Skeletal muscle cell (primary cell): ENCODE results near the gene EBI3.
"Not testable (repeated sequence)": the region's sequence is repeated elsewhere in the genome, so short reads cannot be mapped to it uniquely, and the experiment has no call there.

Experiments
- DNase-seq: peaks from one replicate; pipeline ENCODE4 v3.0.0-alpha.2; 2010; ENCODE audit warnings: low read depth
- H3K4me3 ChIP-seq: 2 replicates; pipeline ENCODE4 v1.5.1; 2011; ENCODE audit warnings: low read depth, mild to moderate bottlenecking, control low read depth, low read length, moderate library complexity

Gene EBI3

DNA sequence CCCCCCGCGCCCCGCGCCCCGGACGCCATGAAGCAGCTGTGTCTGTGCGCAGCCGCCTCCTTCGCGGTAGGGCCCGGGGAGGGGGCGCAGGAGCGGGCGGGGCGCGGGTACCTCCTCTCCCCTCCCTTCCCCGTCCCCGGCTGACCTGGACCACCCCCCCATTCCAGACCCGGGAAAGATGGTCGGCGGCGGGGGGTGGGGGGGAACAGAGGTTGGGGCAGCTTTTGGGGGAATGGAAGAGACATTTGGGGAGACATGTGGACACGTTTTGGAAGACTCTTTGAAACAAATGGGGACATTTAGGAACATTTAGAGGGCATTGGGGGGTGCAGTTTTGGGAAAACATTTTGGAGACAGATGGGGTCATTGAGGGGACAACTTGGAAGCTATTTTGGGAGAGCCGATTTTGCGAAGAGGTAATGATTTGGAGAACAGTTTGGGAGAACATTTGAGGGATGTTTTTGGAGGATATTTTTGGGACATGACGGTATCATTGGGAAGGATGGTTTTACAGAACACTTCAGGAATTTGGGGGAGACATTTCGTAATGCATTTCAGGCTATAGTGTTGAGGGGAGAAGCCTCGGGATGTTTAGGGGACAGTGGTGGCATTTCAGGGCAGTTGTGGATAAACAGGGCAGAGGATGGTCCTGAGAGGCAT lies 30.7 kb upstream of the EBI3 start:
- no peak for DNase-seq
- no peak overlapping the region for H3K4me3 ChIP-seq

DNA sequence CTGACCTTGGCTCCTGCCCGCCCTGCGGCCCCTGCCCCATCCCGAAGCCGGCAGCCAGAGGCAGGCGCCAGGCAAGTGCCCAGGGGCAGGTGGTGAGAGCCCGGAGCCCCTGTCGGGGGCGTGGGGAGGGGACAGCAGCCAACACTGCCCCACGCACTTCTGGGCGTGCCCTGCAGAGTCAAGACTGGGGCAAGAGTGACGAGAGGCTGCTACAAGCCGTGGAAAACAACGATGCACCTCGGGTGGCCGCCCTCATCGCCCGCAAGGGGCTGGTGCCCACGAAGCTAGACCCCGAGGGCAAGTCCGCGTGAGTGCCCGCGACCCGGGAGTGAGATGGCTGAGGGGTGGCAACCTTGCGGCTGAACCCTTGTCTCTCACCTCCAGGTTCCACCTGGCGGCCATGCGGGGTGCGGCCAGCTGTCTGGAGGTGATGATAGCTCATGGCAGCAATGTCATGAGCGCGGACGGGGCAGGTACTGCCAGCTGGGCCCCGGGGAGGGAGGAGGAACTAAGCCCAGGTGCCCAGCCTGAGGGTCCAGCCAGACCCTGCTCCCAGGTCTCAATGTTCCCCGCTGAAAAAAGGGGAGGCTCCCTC lies 29.5 kb upstream of the EBI3 start:
- no peak overlapping the region for H3K4me3 ChIP-seq
- DNase-seq = no peak

DNA sequence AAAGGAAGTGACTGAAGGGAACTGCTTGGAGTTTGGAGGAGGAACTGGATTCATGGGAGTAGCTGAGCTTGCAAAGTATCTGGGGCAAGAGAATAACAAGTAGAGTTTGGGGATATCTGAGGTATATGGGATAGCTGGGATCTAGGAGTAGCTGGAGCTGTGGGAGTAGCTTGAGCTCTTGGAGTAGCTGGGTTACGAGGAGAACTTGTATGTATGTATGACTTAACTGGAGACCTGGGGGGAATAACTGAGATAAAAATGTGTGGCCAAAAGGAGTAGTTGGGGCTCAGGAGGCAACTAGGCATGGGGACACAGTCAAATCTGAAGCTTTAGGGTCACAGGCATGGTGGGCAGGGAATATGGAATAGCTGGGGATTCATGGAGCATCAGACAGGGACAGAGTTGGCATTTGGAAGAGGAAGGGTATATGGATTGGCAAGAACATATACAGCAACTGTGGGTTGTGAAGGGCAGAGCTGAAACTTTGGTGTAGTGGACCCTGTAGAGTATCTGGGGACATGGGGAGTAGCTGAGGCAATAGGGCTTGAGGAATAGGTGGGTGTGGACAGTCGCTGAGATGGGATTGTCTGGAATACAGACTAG lies 28.3 kb upstream of the EBI3 start:
- no peak for DNase-seq

DNA sequence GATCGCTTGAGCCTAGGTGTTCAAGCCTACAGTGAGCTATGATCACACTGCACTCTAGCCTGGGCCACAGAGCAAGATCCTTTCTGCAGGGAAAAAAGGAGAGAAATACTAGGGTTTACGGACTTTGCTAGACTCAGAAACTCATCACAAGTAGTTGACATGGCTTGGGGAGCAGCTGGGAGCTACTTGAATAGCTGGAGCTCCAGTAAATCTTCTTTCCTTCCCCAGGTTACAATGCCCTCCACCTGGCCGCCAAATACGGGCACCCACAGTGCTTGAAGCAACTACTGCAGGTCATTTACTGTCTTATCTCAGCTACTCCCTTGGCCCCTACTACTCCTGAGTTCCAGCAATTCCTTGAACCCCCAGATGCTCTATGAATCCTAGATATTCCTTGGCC lies 27.5 kb upstream of the EBI3 start:
- no peak for DNase-seq
- H3K4me3 ChIP-seq = no peak overlapping the region

More for the DNA sequence above, 28.3 kb upstream of the EBI3 start:
- H3K4me3 ChIP-seq = no peak overlapping the region

DNA sequence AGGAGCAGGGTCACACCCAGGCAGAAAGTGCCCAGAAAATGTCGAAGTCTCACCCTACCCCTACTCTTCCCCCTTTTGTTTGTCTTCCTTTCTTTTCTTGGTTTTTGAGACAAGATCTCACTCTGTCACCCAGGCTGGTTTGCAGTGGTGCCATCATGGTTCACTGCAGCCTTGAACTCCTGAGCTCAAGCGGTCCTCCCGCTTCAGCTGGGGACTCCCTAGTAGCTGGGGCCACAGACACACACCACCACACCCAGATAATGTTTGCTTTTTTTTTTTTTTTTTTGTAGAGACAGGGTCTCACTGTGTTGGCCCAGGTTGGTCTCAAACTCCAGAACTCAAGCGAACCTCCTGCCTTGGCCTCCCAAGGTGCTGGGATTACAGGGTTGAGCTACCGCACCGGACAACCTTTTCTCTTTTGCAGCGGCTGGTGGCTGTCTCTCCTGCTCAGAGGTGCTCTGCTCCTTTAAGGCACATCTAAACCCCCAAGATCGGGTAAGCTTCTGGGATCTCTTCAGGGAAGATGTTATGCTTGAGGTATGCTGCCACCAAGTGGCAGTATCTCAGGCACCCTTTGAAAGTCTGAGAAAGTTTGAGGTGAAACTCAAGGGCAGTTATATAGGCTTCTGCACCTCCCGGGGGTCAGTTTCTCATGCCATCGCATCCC lies 22.4 kb upstream of the EBI3 start:
- H3K4me3 ChIP-seq = no peak overlapping the region
- DNase-seq = no peak

DNA sequence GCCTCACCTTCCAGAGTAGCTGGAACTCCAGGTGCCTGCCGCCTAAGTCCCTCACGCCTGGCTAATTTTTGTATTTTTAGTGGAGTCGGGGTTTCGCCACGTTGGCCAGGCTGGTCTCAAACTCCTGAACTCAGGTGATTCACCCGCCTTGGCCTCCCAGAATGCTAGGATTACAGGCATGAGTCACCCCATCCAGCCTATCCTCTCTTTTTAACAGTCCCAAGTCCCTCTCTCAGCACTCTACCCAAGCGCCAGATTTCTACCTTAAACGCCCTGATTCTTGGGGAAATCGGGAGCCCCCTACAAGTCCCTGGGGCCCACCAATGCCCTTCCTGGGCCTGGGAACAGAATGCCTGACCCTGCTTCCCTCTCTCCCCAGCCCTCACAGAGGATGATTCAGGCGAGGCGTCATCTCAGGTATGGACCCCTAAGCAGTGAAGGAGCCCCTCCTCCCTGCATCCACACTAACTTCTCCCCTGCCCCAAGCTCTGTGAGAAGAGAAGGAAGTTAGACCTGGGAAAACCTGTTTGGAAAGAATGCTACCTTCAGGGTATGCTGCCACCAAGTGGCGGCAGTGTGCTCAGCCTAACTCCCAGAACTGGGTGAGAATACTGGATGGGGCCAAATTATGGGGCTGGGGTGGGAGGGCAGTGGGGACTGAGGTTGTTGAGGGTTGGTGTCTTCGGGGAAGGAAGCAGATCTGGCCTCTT lies 20.8 kb upstream of the EBI3 start:
- no peak for DNase-seq
- H3K4me3 ChIP-seq = no peak overlapping the region

DNA sequence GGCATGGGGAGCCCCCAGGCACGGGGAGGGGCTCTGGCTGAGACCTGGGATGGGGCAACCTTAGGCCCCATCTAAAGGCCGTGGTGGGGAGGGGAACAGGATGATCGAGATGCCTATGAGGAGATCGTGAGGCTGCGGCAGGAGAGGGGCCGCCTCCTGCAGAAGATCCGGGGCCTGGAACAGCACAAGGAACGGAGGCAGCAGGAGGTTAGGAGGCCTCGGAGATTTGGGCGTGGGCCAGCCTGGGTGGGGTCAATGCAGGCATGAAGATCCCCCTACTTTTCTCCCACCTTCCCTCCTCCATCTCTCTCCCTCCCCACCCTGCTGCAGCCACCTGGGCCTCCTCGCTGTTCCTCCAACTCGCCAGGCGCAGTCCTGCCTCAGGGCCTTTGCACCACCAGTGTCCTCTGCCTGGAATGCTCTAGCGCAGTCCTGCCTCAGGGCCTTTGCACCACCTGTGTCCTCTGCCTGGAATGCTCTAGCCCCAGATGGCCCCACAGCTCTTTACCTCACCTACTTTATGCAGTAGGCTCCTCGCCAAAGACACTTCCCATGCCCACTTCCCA lies 19.1 kb upstream of the EBI3 start:
- no peak for DNase-seq
- H3K4me3 ChIP-seq = no peak overlapping the region

DNA sequence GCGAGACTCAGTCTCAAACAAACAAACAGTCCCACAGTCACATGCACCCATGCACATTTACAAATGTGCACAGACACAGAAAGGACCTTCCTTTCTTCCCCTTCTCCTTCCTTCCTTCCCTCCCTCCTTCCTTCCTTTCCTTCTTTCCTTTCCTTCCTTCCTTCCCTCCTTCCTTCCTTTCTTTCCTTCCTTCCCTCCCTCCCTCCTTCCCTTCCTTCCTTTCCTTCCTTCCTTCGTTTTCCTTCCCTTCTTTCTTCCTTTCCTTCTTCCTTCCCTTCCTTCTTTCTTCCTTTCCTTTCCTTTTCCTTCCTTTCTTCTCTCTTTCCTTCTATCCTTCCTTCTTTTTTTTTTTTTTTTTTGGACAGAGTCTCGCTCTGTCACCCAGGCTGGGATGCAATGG lies 16.2 kb upstream of the EBI3 start:
- H3K4me3 ChIP-seq = no peak overlapping the region
- DNase-seq = no peak

DNA sequence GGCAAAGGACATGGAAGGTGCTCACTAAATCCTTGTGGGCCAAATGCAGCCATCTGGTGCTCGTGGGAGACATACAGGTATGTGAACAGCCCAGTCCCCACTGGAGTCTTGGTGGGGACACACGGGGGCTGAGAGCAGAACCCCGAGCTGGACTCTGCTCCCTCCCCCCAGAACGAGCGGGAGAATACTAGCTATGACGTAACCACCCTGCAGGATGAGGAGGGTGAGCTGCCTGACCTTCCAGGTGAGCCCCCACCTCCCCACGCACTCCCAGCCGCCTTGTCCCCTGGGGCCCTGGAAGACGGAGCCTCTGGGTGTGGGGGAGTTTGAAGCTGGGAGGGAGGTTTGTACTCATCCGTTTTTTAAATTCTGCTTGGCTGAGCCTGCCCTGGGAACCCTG lies 13.5 kb upstream of the EBI3 start:
- no peak overlapping the region for H3K4me3 ChIP-seq
- no peak for DNase-seq

DNA sequence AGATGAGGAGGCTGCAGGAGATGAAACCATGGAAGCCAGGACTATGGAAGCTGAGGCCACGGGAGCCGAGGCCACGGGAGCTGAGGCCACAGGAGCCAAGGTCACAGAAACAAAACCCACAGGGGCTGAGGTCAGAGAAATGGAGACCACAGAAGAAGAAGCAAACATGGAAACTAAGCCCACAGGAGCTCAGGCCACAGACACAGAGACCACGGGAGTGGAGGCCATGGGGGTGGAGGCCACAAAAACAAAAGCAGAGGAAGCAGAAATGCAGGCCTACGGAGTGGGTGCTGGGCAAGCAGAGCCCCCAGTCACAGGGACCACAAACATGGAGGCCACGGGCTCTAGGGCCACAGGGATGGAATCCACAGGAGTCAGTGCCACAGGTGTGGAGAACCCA lies 12.5 kb upstream of the EBI3 start:
- no peak for DNase-seq
- H3K4me3 ChIP-seq = no peak overlapping the region

DNA sequence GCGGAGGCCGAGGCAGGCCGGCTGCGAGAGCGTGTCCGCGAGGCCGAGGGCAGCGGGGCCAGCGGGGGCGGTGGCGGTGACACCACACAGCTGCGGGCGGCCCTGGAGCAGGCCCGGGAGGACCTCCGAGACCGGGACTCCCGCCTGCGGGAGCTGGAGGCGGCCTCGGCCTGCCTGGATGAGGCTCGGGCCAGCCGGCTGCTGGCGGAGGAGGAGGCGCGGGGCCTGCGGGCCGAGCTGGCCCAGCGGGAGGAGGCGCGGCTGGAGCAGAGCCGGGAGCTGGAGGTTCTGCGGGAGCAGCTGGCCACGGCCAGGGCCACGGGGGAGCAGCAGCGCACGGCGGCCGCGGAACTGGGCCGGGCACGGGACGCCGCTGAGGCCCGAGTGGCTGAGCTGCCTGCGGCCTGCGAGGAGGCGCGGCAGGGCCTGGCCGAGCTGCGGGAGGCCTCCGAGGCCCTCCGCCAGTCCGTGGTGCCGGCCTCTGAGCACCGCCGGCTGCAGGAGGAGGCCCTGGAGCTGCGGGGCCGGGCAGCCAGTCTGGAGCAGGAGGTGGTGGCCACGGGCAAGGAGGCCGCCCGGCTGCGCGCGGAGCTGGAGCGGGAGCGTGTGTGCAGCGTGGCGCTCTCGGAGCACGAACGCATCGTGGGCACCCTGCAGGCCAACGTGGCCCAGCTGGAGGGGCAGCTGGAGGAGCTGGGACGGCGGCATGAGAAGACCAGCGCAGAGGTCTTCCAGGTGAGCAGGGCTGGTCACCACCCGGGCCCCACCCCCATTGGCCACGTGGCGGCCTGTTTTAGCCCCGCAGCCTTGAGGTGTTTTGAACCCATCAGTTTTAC lies 11.7 kb upstream of the EBI3 start:
- DNase-seq = no peak
- H3K4me3 ChIP-seq = no peak overlapping the region

DNA sequence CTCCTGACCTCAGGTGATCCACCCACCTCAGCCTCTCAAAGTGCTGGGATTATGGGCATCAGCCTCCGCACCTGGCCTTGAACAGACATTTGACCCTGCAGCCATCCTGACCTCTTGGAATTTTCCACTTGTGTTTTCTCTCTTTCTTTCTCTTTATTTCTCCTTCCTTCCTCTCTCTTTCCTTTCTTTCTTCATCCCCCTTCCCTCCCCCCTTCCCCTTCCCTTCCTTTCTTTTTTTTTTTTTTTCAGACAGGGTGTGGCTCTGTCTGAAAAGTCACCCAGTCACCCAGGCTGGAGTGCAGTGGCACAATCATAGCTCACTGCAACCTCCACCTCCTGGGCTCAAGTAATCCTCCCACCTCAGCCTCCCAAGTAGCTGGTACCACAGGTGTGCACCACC lies 10.8 kb upstream of the EBI3 start:
- not testable (repeated sequence) for H3K4me3 ChIP-seq, DNase-seq

DNA sequence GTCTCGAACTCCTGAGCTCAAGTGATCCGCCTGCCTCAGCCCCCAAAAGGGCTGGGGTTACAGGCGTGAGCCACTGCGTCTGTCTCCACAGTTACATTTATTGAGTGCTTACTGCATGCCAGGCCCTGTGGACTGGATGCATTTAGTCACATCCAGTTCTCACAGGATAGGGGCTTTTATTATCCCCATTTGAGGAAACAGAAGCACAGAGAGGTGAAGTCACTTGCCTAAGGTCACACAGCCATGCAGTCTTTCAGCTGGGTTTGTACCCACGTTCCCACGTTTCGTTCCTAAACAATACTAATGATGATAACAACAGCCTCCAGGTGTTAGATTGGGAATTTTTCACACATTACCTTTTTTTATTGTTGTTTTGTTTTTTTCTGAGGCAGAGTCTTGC lies 9.1 kb upstream of the EBI3 start:
- no peak overlapping the region for H3K4me3 ChIP-seq
- no peak for DNase-seq

DNA sequence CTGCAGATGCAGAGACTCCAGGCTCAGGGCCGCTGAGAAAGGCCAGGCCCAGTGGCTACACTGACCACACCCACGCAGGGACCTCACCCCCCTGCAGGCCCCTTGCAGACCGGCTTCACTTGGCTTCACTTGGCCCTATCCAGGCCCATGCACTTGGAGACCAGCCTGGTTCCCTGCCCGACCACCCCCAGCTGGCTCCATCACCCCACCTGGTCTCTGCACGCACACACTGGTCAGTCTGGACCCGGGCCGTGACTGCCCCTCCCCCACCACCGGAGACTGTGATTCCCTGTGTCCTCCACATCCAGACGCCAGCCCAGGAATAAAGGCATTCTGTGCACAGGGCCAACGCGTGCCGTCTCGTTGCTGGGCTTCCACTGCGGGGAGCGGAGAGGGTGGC lies 4.9 kb upstream of the EBI3 start:
- H3K4me3 ChIP-seq = no peak overlapping the region
- DNase-seq = no peak

DNA sequence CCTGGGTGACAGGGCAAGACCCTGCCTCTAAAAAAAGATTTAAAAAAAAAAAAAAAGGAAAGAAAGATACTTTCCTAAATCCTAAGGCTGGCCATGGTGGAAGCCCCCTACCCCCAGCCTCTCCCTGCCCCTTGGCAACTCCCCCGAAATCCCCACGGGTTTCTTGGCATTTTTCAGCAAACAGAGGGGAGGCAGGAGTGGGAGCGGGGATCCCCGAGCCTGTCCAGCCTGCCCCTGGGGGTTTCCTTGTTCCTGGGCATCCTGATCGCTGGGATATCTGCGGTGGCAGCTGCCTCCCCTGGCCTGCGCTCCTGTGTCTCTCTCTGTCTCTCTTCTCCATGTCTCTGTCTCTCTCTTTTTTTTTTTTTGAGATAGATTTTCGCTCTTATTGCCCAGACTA lies 3.4 kb upstream of the EBI3 start:
- DNase-seq = no peak
- no peak overlapping the region for H3K4me3 ChIP-seq

DNA sequence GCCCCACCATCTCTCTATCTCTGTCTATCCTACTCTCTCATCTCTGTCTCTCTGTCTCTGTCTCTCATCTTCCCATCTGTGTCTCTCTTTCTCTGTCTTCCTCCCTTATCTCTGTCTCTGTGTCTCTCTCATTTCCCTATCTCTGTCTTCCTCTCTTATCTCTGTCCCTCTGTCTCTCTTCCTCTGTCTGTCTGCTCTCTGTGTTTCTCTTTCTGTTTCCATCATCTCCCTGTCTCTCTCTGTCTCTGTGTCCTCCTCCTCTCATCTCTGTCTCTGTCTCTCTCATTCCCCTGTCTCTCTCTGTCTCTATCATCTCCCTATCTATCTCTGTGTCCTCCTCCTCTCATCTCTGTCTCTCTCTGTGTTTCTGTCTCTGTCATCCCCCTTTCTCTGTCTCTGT lies 1.6 kb upstream of the EBI3 start:
- H3K4me3 ChIP-seq = no peak overlapping the region
- no peak for DNase-seq

DNA sequence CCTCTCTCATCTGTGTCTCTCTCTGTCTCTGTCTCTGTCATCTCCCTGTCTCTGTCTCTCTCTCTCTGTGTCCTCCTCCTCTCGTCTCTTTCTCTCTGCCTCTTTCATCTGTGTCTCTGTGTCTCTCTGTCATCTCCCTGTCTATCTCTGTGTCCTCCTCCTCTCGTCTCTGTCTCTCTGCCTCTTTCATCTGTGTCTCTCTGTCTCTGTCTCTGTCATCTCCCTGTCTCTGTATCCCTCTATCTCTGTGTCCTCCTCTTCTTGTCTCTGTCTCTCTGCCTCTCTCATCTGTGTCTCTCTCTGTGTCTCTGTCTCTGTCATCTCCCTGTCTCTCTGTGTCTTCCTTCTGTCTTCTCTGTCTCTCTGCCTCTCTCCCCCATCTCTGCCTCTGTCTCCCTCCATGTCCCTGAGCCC lies 551 bp upstream of the EBI3 start:
- H3K4me3 ChIP-seq = no peak overlapping the region
- no peak for DNase-seq

DNA sequence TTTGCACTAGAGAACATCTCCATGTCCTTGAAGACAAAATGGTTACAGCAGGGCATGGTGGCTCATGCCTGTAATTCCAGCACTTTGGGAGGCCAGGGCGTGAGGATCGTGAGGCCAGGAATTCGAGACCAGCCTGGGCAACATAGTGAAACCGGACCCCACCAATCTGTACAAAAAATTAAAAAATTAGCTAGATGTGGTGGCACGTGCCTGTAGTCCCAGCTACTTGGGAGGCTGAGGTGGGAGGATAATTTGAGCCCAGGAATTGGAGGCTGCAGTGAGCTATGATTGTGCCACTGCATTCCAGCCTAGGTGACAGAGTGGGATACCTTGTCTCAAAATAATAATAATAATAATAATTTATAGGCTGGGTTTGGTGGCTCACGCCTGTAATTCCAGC lies 914 bp downstream of the EBI3 start:
- not testable (repeated sequence) for DNase-seq, H3K4me3 ChIP-seq

DNA sequence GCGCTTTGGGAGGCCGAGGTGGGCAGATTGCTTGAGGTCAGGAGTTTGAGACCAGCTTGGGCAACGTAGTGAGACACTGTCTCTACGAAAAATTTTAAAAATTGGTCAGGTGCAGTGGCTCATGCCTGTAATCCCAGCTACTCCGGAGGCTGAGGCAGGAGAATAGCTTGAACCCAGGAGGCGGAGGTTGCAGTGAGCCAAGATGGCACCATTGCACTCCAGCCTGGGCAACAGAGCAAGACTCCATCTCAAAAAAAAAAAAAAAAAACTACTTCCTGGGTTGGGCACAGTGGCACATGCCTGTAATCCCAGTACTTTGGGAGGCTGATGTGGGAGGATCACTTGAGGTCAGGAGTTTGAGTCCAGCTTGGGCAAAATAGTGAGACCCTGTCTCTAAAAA lies 2.2 kb downstream of the EBI3 start:
- H3K4me3 ChIP-seq, DNase-seq: not testable (repeated sequence)
